IMR-90 (cell line): Measurements from ENCODE around the gene NPAS3.

Source experiments
- CEBPB ChIP-seq: IDR thresholded peaks from 2 replicates; pipeline ENCODE4 v1.6.1; 2012; ENCODE audit warnings: low read depth, low read length, improper control_type of control experiment
- CTCF ChIP-seq: conservative IDR thresholded peaks from 2 replicates; pipeline ENCODE4 v1.5.1; 2012; ENCODE audit warnings: mild to moderate bottlenecking, low read depth, low read length, improper control_type of control experiment
- MXI1 ChIP-seq: IDR thresholded peaks from 2 replicates; pipeline ENCODE4 v1.6.1; 2012; ENCODE audit warnings: low read depth, mild to moderate bottlenecking, low read length, moderate library complexity, borderline replicate concordance
- NFE2L2 ChIP-seq: fragments of 150-350 bp; IDR thresholded peaks from 2 replicates; pipeline ENCODE4 v1.6.1; 2016; ENCODE audit warnings: low read depth, mild to moderate bottlenecking, low read length
- POLR2A ChIP-seq: IDR thresholded peaks from 2 replicates; pipeline ENCODE4 v1.6.1; 2012; ENCODE audit warnings: mild to moderate bottlenecking, low read depth, low read length
- RAD21 ChIP-seq: IDR thresholded peaks from 2 replicates; pipeline ENCODE4 v1.6.1; 2012; ENCODE audit warnings: low read length, improper control_type of control experiment
- RCOR1 ChIP-seq: IDR thresholded peaks from 2 replicates; pipeline ENCODE4 v1.6.1; 2012; ENCODE audit warnings: mild to moderate bottlenecking, low read length, improper control_type of control experiment; ENCODE audit not compliant: insufficient replicate concordance
- RFX5 ChIP-seq: IDR thresholded peaks from 2 replicates; pipeline ENCODE4 v1.8.0; 2012; ENCODE audit warnings: low read depth, mild to moderate bottlenecking, low read length, moderate library complexity
- SMC3 ChIP-seq: fragments of 150-350 bp; IDR thresholded peaks from 2 replicates; pipeline ENCODE4 v1.6.1; 2016; ENCODE audit warnings: low read depth, mild to moderate bottlenecking, antibody characterized with exemption, low read length, moderate library complexity
- USF2 ChIP-seq: fragments of 150-350 bp; IDR thresholded peaks from 2 replicates; pipeline ENCODE4 v1.6.1; 2017; ENCODE audit warnings: mild to moderate bottlenecking, antibody characterized with exemption, low read length, low read depth

GRCh38 chr14:33792720-33793368, 854.2 kb downstream of the NPAS3 start:
- peak; percentile 85 for TF ChIP-seq CTCF
- TF ChIP-seq POLR2A: no peak
- TF ChIP-seq RCOR1: no peak
- TF ChIP-seq CEBPB: no peak
- TF ChIP-seq NFE2L2: no peak
- no peak for TF ChIP-seq USF2
- TF ChIP-seq SMC3: peak; percentile 68
- no peak for TF ChIP-seq RFX5
- peak; percentile 80 for TF ChIP-seq RAD21
- TF ChIP-seq MXI1: no peak
